A549 (cell line): ENCODE results near the gene HPCAL1.

ENCODE experiments used
- CBX2 ChIP-seq: fragments of 200-600 bp; sonication (generic); IDR thresholded peaks from 2 replicates; pipeline ENCODE4 v1.6.1; 2016; ENCODE audit warnings: low read depth, mild to moderate bottlenecking, borderline replicate concordance
- CHD4 ChIP-seq: fragments of 200-600 bp; sonication (generic); IDR thresholded peaks from 2 replicates; pipeline ENCODE4 v1.6.1; 2016; ENCODE audit warnings: antibody characterized with exemption, mild to moderate bottlenecking, borderline replicate concordance
- HDAC2 ChIP-seq: fragments of 200-600 bp; sonication (generic); IDR thresholded peaks from 2 replicates; pipeline ENCODE4 v1.6.1; 2016
- KDM5A ChIP-seq: fragments of 200-600 bp; sonication (generic); IDR thresholded peaks from 2 replicates; pipeline ENCODE4 v1.6.1; 2016; ENCODE audit warnings: antibody characterized with exemption, mild to moderate bottlenecking
- RAD21 ChIP-seq, 2 experiments: fragments of >200 bp in 1 of 2; sonication (Bioruptor Twin) in 1 of 2; formaldehyde crosslinking in 1 of 2; IDR thresholded peaks in 1 of 2; conservative IDR thresholded peaks in 1 of 2; 2 replicates in 1 of 2; 3 replicates in 1 of 2; pipeline ENCODE4 v1.6.1; 2012 to 2018; ENCODE audit warnings: inconsistent platforms in 1 of 2
- SMC3 ChIP-seq: fragments of >200 bp; sonication (Bioruptor Twin); formaldehyde crosslinking; IDR thresholded peaks from 3 replicates; pipeline ENCODE4 v1.6.1; 2018; ENCODE audit warnings: inconsistent platforms
- TF ChIP-seq, protein P1 (sequence below): fragments of >200 bp; sonication (Bioruptor Twin); formaldehyde crosslinking; IDR thresholded peaks from 3 replicates; pipeline ENCODE4 v1.5.1; 2016
- TF ChIP-seq, protein P2 (sequence below): fragments of 450-650 bp; IDR thresholded peaks from 2 replicates; pipeline ENCODE4 v1.6.1; 2014; ENCODE audit warnings: antibody characterized with exemption
- TF ChIP-seq, protein P3 (sequence below): fragments of >200 bp; sonication (Bioruptor Twin); formaldehyde crosslinking; IDR thresholded peaks from 2 replicates; pipeline ENCODE4 v1.6.1; 2016

DNA sequence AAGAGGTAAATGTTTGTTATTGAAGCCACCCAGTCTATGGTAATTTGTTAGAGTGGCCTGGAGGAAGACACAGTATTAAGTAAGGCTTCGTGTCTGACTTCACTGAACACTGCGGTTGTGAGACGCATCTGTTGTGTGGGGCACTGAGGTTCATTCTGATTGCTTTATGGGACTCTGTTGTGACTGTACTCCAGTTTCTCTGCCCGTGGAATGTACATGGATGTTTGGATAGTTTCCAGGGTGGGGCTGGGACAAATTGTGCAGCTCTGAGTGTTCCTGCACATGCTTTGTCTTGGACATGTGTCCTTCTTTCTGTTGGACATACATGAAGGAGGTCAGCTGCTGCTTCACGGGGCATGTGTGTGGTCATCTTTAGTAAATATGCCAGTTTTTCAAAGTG is 86.9 kb downstream of the HPCAL1 start:
- TF ChIP-seq, protein P1, sequence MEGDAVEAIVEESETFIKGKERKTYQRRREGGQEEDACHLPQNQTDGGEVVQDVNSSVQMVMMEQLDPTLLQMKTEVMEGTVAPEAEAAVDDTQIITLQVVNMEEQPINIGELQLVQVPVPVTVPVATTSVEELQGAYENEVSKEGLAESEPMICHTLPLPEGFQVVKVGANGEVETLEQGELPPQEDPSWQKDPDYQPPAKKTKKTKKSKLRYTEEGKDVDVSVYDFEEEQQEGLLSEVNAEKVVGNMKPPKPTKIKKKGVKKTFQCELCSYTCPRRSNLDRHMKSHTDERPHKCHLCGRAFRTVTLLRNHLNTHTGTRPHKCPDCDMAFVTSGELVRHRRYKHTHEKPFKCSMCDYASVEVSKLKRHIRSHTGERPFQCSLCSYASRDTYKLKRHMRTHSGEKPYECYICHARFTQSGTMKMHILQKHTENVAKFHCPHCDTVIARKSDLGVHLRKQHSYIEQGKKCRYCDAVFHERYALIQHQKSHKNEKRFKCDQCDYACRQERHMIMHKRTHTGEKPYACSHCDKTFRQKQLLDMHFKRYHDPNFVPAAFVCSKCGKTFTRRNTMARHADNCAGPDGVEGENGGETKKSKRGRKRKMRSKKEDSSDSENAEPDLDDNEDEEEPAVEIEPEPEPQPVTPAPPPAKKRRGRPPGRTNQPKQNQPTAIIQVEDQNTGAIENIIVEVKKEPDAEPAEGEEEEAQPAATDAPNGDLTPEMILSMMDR = no peak
- TF ChIP-seq HDAC2 = no peak
- TF ChIP-seq, protein P2, sequence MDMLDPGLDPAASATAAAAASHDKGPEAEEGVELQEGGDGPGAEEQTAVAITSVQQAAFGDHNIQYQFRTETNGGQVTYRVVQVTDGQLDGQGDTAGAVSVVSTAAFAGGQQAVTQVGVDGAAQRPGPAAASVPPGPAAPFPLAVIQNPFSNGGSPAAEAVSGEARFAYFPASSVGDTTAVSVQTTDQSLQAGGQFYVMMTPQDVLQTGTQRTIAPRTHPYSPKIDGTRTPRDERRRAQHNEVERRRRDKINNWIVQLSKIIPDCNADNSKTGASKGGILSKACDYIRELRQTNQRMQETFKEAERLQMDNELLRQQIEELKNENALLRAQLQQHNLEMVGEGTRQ = no peak
- TF ChIP-seq KDM5A = no peak
- TF ChIP-seq CBX2 = no peak
- TF ChIP-seq RAD21 (conservative IDR thresholded peaks at IDR 0.05 in 1 of 2, IDR thresholded peaks at IDR 0.05 in 1 of 2) = no peak
- TF ChIP-seq, protein P3, sequence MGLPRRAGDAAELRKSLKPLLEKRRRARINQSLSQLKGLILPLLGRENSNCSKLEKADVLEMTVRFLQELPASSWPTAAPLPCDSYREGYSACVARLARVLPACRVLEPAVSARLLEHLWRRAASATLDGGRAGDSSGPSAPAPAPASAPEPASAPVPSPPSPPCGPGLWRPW = no peak
- TF ChIP-seq CHD4 = no peak
- no peak for TF ChIP-seq SMC3
